Central memory CD8-positive, alpha-beta T cell (primary cell): ENCODE data around the gene ABHD17A.

Experiments used
- ATAC-seq: fragments of 150-1000 bp; cut with Tn5 transposase; replicated peaks from 2 replicates; pipeline ENCODE4 v1.10.0; 2022; ENCODE audit warnings: mild to moderate bottlenecking, moderate FRiP score, moderate number of reproducible peaks; ENCODE audit not compliant: poor library complexity, severe bottlenecking; ENCODE audit errors: extremely low read depth
- DNase-seq, 2 donors: peaks; one replicate each; pipeline ENCODE4 v3.0.0; 2021; ENCODE audit warnings: low spot score in 2 of 2
- H3K27ac Mint-ChIP-seq: one replicate; pipeline ENCODE4 v1.8.0; 2022; ENCODE audit warnings: low read depth, mild to moderate bottlenecking, moderate library complexity, mixed read lengths
- H3K27me3 Mint-ChIP-seq: one replicate; pipeline ENCODE4 v1.8.0; 2022; ENCODE audit warnings: mixed read lengths
- H3K36me3 Mint-ChIP-seq: one replicate; pipeline ENCODE4 v1.8.0; 2022; ENCODE audit warnings: mild to moderate bottlenecking, moderate library complexity, mixed read lengths; ENCODE audit not compliant: insufficient read depth
- H3K4me1 Mint-ChIP-seq: one replicate; pipeline ENCODE4 v1.8.0; 2022; ENCODE audit warnings: mixed read lengths
- H3K4me3 Mint-ChIP-seq: one replicate; pipeline ENCODE4 v1.8.0; 2022; ENCODE audit warnings: mild to moderate bottlenecking, moderate library complexity, mixed read lengths
- H3K9me3 Mint-ChIP-seq: one replicate; pipeline ENCODE4 v1.8.0; 2022; ENCODE audit warnings: mixed read lengths

Gene ABHD17A

GRCh38 chr19:1843116-1843515 lies 42.2 kb downstream of the ABHD17A start:
- no peak overlapping the region for H3K4me3 Mint-ChIP-seq
- DNase-seq (no peak), ATAC-seq (no peak)
- no peaks in the 10 kb centered on the region for H3K27me3 Mint-ChIP-seq
- H3K36me3 Mint-ChIP-seq, result peaks cover 36% of the 10 kb centered on the region
- no peaks in the 10 kb centered on the region for H3K9me3 Mint-ChIP-seq
- peak overlapping the region; percentile 53 for H3K27ac Mint-ChIP-seq
- peaks cover 59% of the 10 kb centered on the region for H3K4me1 Mint-ChIP-seq

- ATAC-seq (no peak), DNase-seq (no peak)
- H3K4me3 Mint-ChIP-seq, result no peak overlapping the region
- H3K27me3 Mint-ChIP-seq, result no peaks in the 10 kb centered on the region
- H3K9me3 Mint-ChIP-seq, result no peaks in the 10 kb centered on the region
- H3K36me3 Mint-ChIP-seq, result peaks cover 34% of the 10 kb centered on the region
- H3K27ac Mint-ChIP-seq, result no peak overlapping the region
- peaks cover 51% of the 10 kb centered on the region for H3K4me1 Mint-ChIP-seq
Measured at GRCh38 chr19:1841209-1841924, 43.9 kb downstream of the ABHD17A start.

GRCh38 chr19:1840541-1841115 lies 44.7 kb downstream of the ABHD17A start:
- peaks cover 30% of the 10 kb centered on the region for H3K36me3 Mint-ChIP-seq

GRCh38 chr19:1839658-1840540 lies 45.4 kb downstream of the ABHD17A start:
- ATAC-seq (no peak), DNase-seq (no peak)
- peaks cover 30% of the 10 kb centered on the region for H3K36me3 Mint-ChIP-seq
- no peaks in the 10 kb centered on the region for H3K9me3 Mint-ChIP-seq
- no peaks in the 10 kb centered on the region for H3K27me3 Mint-ChIP-seq
- peaks cover 49% of the 10 kb centered on the region for H3K4me1 Mint-ChIP-seq
- no peak overlapping the region for H3K4me3 Mint-ChIP-seq
- peak overlapping the region; percentile 57 for H3K27ac Mint-ChIP-seq

More at GRCh38 chr19:1840541-1841115, 44.7 kb downstream of the ABHD17A start:
- DNase-seq (no peak), ATAC-seq (no peak)
- peak overlapping the region; percentile 57 for H3K27ac Mint-ChIP-seq
- H3K9me3 Mint-ChIP-seq, result no peaks in the 10 kb centered on the region
- no peaks in the 10 kb centered on the region for H3K27me3 Mint-ChIP-seq
- peaks cover 50% of the 10 kb centered on the region for H3K4me1 Mint-ChIP-seq
- no peak overlapping the region for H3K4me3 Mint-ChIP-seq

- DNase-seq, result peak; percentile 53 to 59
- H3K36me3 Mint-ChIP-seq, result peaks cover 32% of the 10 kb centered on the region
- H3K27ac Mint-ChIP-seq, result no peak overlapping the region
Measured at GRCh38 chr19:1837625-1838105, 47.6 kb downstream of the ABHD17A start.

GRCh38 chr19:1837222-1837565 lies 48.1 kb downstream of the ABHD17A start:
- H3K4me3 Mint-ChIP-seq, result no peak overlapping the region
- H3K27ac Mint-ChIP-seq, result no peak overlapping the region
- H3K27me3 Mint-ChIP-seq, result no peaks in the 10 kb centered on the region
- H3K4me1 Mint-ChIP-seq, result peaks cover 40% of the 10 kb centered on the region
- H3K9me3 Mint-ChIP-seq, result no peaks in the 10 kb centered on the region
- DNase-seq, result no peak
- ATAC-seq, result no peak
- H3K36me3 Mint-ChIP-seq, result peaks cover 32% of the 10 kb centered on the region

More at GRCh38 chr19:1837625-1838105, 47.6 kb downstream of the ABHD17A start:
- Mint-ChIP-seq H3K4me3 (no peak overlapping the region), H3K27me3 (no peaks in the 10 kb centered on the region), H3K9me3 (no peaks in the 10 kb centered on the region), H3K4me1 (peaks cover 44% of the 10 kb centered on the region)
- ATAC-seq, result no peak

GRCh38 chr19:1836458-1837221 lies 48.7 kb downstream of the ABHD17A start:
- Mint-ChIP-seq H3K9me3 (no peaks in the 10 kb centered on the region), H3K27me3 (no peaks in the 10 kb centered on the region), H3K4me3 (no peak overlapping the region), H3K36me3 (peaks cover 29% of the 10 kb centered on the region), H3K4me1 (peaks cover 40% of the 10 kb centered on the region), H3K27ac (no peak overlapping the region)
- DNase-seq, result no peak
- ATAC-seq, result no peak

GRCh38 chr19:1833540-1833939 lies 51.8 kb downstream of the ABHD17A start:
- peak overlapping the region; percentile 62 for H3K27ac Mint-ChIP-seq
- H3K4me1 Mint-ChIP-seq, result peaks cover 24% of the 10 kb centered on the region
- peaks cover 33% of the 10 kb centered on the region for H3K36me3 Mint-ChIP-seq
- no peaks in the 10 kb centered on the region for H3K9me3 Mint-ChIP-seq
- H3K4me3 Mint-ChIP-seq, result no peak overlapping the region
- DNase-seq (no peak), ATAC-seq (no peak)
- no peaks in the 10 kb centered on the region for H3K27me3 Mint-ChIP-seq

GRCh38 chr19:1832046-1832663 lies 53.1 kb downstream of the ABHD17A start:
- H3K27me3 Mint-ChIP-seq, result no peaks in the 10 kb centered on the region
- no peaks in the 10 kb centered on the region for H3K9me3 Mint-ChIP-seq
- peaks cover 30% of the 10 kb centered on the region for H3K36me3 Mint-ChIP-seq
- DNase-seq (no peak), ATAC-seq (no peak)
- H3K27ac Mint-ChIP-seq, result peak overlapping the region; percentile 38
- H3K4me3 Mint-ChIP-seq, result no peak overlapping the region
- H3K4me1 Mint-ChIP-seq, result peaks cover 18% of the 10 kb centered on the region

GRCh38 chr19:1830978-1831377 lies 54.3 kb downstream of the ABHD17A start:
- no peak overlapping the region for H3K27ac Mint-ChIP-seq
- H3K4me3 Mint-ChIP-seq, result no peak overlapping the region
- DNase-seq (no peak), ATAC-seq (no peak)
- H3K27me3 Mint-ChIP-seq, result no peaks in the 10 kb centered on the region
- peaks cover 34% of the 10 kb centered on the region for H3K36me3 Mint-ChIP-seq
- H3K4me1 Mint-ChIP-seq, result peaks cover 15% of the 10 kb centered on the region
- H3K9me3 Mint-ChIP-seq, result no peaks in the 10 kb centered on the region

- Mint-ChIP-seq H3K9me3 (no peaks in the 10 kb centered on the region), H3K36me3 (peaks cover 37% of the 10 kb centered on the region), H3K4me3 (no peak overlapping the region), H3K4me1 (peaks cover 11% of the 10 kb centered on the region), H3K27ac (no peak overlapping the region), H3K27me3 (no peaks in the 10 kb centered on the region)
- no peak for DNase-seq
- ATAC-seq, result no peak
Measured at GRCh38 chr19:1830568-1830967, 54.7 kb downstream of the ABHD17A start.

- no peak for DNase-seq
- no peak overlapping the region for H3K27ac Mint-ChIP-seq
- H3K27me3 Mint-ChIP-seq, result no peaks in the 10 kb centered on the region
- no peaks in the 10 kb centered on the region for H3K9me3 Mint-ChIP-seq
- H3K4me3 Mint-ChIP-seq, result no peak overlapping the region
- H3K36me3 Mint-ChIP-seq, result peaks cover 39% of the 10 kb centered on the region
- peaks cover 10% of the 10 kb centered on the region for H3K4me1 Mint-ChIP-seq
- no peak for ATAC-seq
Measured at GRCh38 chr19:1829958-1830357, 55.3 kb downstream of the ABHD17A start.
